ENCODE data around the gene NGB. TPM values are rescaled to one million over a fixed set of nuclear protein-coding genes. Genes with fewer than 3 reads are reported as not detected.

Gene NGB
- total RNA-seq, 1 experiment from 2014 or later, result not detected

DNA sequence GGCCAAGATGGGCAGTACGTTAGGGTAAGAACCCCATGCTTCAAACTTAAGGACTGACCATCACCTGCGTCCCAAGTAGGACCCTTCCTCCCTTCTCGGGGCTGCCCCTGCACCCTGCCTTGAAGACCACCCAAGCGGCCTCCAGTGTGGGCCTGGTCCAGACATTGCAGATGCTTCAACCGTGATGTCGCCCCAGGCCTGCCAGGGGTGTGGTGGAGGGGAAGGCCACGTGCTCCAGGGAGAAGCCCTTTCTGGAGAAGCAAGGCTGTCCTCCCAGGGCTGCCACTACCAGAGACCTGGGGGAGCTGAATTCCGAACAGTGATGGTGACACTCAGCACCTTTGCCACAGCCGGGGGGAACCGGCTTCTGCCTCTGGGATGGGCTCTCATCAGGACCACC lies 13.3 kb downstream of the NGB start:
- Histone ChIP-seq H2AFZ (ENCODE audit: low read depth, low read length, poor library complexity, severe bottlenecking) (no peak overlapping the region), H3K36me3 (ENCODE audit: control insufficient read depth in 1 of 2, insufficient read depth in 2 of 2, low read length in 2 of 2) (no peaks in the 10 kb centered on the region)
- CTCF ChIA-PET, result no interaction called here

More for the DNA sequence above, 13.3 kb downstream of the NGB start:
- Histone ChIP-seq H3K79me2 (ENCODE audit: insufficient read depth, low read length) (no peaks in the 10 kb centered on the region), H3K27ac (ENCODE audit: low read depth, low read length) (no peak overlapping the region), H3K9me2 (ENCODE audit: insufficient read depth) (no peaks in the 10 kb centered on the region), H3K4me2 (ENCODE audit: low read length) (no peak overlapping the region), H3K9me3 (ENCODE audit: control insufficient read depth in 1 of 2, insufficient read depth in 1 of 2, low read depth in 1 of 2, low read length in 2 of 2) (no peaks in the 10 kb centered on the region), H3K4me3 (replicated peaks in 1 of 2; ENCODE audit: low read depth in 1 of 2, low read length in 2 of 2) (no peak overlapping the region), H4K20me1 (ENCODE audit: insufficient read depth) (no peaks in the 10 kb centered on the region), H3K9ac (ENCODE audit: low read length) (no peak overlapping the region), H3K4me1 (ENCODE audit: control insufficient read depth in 1 of 2, insufficient read depth in 2 of 2, low read length in 2 of 2) (no peaks in the 10 kb centered on the region), H3K27me3 (ENCODE audit: insufficient read depth, low read length) (no peaks in the 10 kb centered on the region)
- TF ChIP-seq, protein P1, sequence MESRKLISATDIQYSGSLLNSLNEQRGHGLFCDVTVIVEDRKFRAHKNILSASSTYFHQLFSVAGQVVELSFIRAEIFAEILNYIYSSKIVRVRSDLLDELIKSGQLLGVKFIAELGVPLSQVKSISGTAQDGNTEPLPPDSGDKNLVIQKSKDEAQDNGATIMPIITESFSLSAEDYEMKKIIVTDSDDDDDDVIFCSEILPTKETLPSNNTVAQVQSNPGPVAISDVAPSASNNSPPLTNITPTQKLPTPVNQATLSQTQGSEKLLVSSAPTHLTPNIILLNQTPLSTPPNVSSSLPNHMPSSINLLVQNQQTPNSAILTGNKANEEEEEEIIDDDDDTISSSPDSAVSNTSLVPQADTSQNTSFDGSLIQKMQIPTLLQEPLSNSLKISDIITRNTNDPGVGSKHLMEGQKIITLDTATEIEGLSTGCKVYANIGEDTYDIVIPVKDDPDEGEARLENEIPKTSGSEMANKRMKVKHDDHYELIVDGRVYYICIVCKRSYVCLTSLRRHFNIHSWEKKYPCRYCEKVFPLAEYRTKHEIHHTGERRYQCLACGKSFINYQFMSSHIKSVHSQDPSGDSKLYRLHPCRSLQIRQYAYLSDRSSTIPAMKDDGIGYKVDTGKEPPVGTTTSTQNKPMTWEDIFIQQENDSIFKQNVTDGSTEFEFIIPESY (IDR thresholded peaks at IDR 0.05; ENCODE audit: extremely low read depth, insufficient replicate concordance, low read length), result no peak
- TF ChIP-seq EGR1 (IDR thresholded peaks at IDR 0.05; ENCODE audit: low read depth) (no peak), CBX3 (IDR thresholded peaks at IDR 0.05; ENCODE audit: low read depth) (no peak), FOSL1 (IDR thresholded peaks at IDR 0.05; ENCODE audit: low read depth) (no peak), EZH2 (IDR thresholded peaks at IDR 0.05) (no peak), JUND (IDR thresholded peaks at IDR 0.05) (no peak), POLR2A (IDR thresholded peaks at IDR 0.05; ENCODE audit: borderline replicate concordance, extremely low read depth, insufficient read depth, insufficient read length) (no peak), SIN3A (IDR thresholded peaks at IDR 0.05; ENCODE audit: low read depth) (no peak), CEBPB (IDR thresholded peaks at IDR 0.05; ENCODE audit: low read depth) (no peak), EZH2phosphoT487 (IDR thresholded peaks at IDR 0.05; ENCODE audit: borderline replicate concordance) (no peak), TCF7L2 (IDR thresholded peaks at IDR 0.05; ENCODE audit: borderline replicate concordance, extremely low read depth, insufficient read depth, insufficient read length) (no peak), ZFX (IDR thresholded peaks at IDR 0.05) (no peak)
- TF ChIP-seq, protein P2, sequence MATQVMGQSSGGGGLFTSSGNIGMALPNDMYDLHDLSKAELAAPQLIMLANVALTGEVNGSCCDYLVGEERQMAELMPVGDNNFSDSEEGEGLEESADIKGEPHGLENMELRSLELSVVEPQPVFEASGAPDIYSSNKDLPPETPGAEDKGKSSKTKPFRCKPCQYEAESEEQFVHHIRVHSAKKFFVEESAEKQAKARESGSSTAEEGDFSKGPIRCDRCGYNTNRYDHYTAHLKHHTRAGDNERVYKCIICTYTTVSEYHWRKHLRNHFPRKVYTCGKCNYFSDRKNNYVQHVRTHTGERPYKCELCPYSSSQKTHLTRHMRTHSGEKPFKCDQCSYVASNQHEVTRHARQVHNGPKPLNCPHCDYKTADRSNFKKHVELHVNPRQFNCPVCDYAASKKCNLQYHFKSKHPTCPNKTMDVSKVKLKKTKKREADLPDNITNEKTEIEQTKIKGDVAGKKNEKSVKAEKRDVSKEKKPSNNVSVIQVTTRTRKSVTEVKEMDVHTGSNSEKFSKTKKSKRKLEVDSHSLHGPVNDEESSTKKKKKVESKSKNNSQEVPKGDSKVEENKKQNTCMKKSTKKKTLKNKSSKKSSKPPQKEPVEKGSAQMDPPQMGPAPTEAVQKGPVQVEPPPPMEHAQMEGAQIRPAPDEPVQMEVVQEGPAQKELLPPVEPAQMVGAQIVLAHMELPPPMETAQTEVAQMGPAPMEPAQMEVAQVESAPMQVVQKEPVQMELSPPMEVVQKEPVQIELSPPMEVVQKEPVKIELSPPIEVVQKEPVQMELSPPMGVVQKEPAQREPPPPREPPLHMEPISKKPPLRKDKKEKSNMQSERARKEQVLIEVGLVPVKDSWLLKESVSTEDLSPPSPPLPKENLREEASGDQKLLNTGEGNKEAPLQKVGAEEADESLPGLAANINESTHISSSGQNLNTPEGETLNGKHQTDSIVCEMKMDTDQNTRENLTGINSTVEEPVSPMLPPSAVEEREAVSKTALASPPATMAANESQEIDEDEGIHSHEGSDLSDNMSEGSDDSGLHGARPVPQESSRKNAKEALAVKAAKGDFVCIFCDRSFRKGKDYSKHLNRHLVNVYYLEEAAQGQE (IDR thresholded peaks at IDR 0.05; ENCODE audit: low read depth), result no peak
- TF ChIP-seq, protein P3, sequence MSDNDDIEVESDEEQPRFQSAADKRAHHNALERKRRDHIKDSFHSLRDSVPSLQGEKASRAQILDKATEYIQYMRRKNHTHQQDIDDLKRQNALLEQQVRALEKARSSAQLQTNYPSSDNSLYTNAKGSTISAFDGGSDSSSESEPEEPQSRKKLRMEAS (IDR thresholded peaks at IDR 0.05), result no peak
- RAD21 ChIA-PET (ENCODE audit: low non-redundant PET in 1 of 2, low total read pairs in 2 of 2, uncharacterized antibody in 2 of 2, unreplicated experiment in 2 of 2), result no interaction called here
- intact Hi-C loops (cut with micrococcal nuclease), result no loop called here
- no peak for DNase-seq (ENCODE audit: low read depth, low spot score)
- ATAC-seq, result no peak
- BruUV-seq (replicated peaks), result no TSS peak
- POLR2A ChIA-PET, result no interaction called here

All from HCT116 (cell line).